Brain microvascular endothelial cell (primary cell): ENCODE results near the gene ZNF722.
"Not testable (repeated sequence)": the region's sequence is repeated elsewhere in the genome, so short reads cannot be mapped to it uniquely, and the experiment has no call there.

ENCODE experiments used
- DNase-seq: peaks from one replicate; pipeline ENCODE4 v3.0.0-alpha.2; 2020
- H3K27ac ChIP-seq: fragments of 250-450 bp; sonication (Bioruptor Pico); 2 replicates; pipeline ENCODE4 v1.5.1; 2020; ENCODE audit warnings: mild to moderate bottlenecking, moderate library complexity
- H3K27me3 ChIP-seq: fragments of 250-450 bp; sonication (Bioruptor Pico); replicated peaks from 2 replicates; pipeline ENCODE4 v1.5.1; 2020; ENCODE audit warnings: mild to moderate bottlenecking
- H3K36me3 ChIP-seq: fragments of 250-450 bp; sonication (Bioruptor Pico); replicated peaks from 2 replicates; pipeline ENCODE4 v1.5.1; 2020; ENCODE audit warnings: mild to moderate bottlenecking
- H3K4me3 ChIP-seq: 2 replicates; pipeline ENCODE4 v1.5.1; 2011; ENCODE audit warnings: low read depth, mild to moderate bottlenecking, control low read depth, low read length, moderate library complexity
- in situ Hi-C: cut with HindIII; loops from 2 replicates; pipeline ENCODE4 v1.10.0; 2017; ENCODE audit warnings: low sequenced_read_pairs, low pct_ligation_motif_present
- TF ChIP-seq, protein P1 (sequence below): IDR thresholded peaks from 2 replicates; pipeline ENCODE4 v1.5.1; 2011; ENCODE audit warnings: low read depth, mild to moderate bottlenecking, moderate library complexity, low read length, control low read depth, inconsistent platforms; ENCODE audit errors: missing control alignments

ZNF722 gene

DNA sequence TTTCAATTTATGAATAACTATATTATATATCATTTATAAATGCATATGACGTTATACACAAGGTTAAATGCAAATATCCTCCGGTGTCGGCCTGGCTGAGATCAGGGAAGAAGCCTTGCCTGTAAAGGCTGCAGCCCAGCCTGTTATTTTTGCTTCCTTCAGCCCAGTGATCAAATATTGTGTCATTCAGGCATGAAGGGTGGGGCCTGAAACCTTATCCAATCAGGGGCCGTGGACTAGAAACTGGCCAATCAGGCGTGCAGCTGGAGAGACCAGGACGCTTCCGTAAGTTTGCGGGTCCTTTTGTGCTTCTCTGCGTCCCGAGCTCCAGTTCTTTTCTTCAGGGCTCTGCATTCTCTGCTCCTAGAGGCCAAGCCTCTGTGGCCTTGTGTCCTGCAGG lies at the start of gene ZNF722:
Gene ZNF722, plus strand, starts transcription at position 301 of the 400 bp plus-strand sequence. CDS start 113 bp downstream, outside the sequence.
- in situ Hi-C loops = no loop called here

DNA sequence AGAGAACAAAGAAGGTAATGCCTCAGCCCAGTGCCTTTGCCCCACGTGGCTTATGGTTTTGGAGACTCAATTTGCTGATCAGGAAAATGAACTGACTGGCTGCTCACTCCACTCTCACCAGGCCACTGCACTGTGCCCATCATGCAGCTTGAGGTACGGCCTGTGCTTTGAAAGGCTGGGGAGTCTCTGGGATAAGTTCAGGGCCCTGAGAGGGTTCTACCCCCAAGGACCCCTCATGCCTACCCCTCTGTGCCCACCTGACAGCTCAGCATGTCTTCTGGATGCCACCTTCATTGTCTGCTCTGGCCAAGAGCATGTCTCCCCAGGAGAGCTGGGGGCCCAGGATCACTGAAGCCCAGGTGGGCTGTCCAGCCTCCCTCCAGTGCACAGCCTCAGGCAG lies 45.5 kb upstream of the ZNF722 start:
- Histone ChIP-seq H3K27ac (no peak overlapping the region), H3K4me3 (no peak overlapping the region), H3K27me3 (no peaks in the 10 kb centered on the region), H3K36me3 (no peaks in the 10 kb centered on the region)
- in situ Hi-C loops = no loop called here
- TF ChIP-seq, protein P1, sequence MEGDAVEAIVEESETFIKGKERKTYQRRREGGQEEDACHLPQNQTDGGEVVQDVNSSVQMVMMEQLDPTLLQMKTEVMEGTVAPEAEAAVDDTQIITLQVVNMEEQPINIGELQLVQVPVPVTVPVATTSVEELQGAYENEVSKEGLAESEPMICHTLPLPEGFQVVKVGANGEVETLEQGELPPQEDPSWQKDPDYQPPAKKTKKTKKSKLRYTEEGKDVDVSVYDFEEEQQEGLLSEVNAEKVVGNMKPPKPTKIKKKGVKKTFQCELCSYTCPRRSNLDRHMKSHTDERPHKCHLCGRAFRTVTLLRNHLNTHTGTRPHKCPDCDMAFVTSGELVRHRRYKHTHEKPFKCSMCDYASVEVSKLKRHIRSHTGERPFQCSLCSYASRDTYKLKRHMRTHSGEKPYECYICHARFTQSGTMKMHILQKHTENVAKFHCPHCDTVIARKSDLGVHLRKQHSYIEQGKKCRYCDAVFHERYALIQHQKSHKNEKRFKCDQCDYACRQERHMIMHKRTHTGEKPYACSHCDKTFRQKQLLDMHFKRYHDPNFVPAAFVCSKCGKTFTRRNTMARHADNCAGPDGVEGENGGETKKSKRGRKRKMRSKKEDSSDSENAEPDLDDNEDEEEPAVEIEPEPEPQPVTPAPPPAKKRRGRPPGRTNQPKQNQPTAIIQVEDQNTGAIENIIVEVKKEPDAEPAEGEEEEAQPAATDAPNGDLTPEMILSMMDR = no peak
- no peak for DNase-seq

More for the DNA sequence above, at the start of gene ZNF722:
- H3K27ac ChIP-seq = no peak within 1 kb of the TSS
- no peaks in the 10 kb centered on the region for H3K36me3 ChIP-seq
- no peak within 1 kb of the TSS for H3K4me3 ChIP-seq
- TF ChIP-seq, protein P1 = no peak
- H3K27me3 ChIP-seq = no peaks in the 10 kb centered on the region
- DNase-seq = no peak

DNA sequence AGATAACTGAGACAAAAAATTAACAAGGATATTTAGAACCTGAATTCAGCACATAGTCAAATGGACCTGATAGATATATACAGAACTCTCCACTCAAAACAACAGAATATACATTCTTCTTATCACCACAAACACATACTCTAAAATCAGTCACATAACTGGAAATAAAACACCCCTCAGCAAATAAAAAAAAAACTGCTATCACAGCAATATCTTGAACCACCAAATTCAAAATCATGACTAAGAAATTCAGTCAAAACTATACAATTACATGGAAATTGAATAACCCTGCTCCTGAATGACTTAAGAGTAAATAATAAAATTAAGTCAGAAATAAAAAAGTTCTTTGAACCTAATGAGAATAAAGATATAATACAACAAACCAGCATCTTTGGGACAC lies 30.0 kb upstream of the ZNF722 start:
- no peak for DNase-seq
- Histone ChIP-seq H3K36me3 (no peaks in the 10 kb centered on the region), H3K27me3 (no peaks in the 10 kb centered on the region), H3K4me3 (no peak overlapping the region), H3K27ac (no peak overlapping the region)
- in situ Hi-C loops = no loop called here
- TF ChIP-seq, protein P1 = no peak

DNA sequence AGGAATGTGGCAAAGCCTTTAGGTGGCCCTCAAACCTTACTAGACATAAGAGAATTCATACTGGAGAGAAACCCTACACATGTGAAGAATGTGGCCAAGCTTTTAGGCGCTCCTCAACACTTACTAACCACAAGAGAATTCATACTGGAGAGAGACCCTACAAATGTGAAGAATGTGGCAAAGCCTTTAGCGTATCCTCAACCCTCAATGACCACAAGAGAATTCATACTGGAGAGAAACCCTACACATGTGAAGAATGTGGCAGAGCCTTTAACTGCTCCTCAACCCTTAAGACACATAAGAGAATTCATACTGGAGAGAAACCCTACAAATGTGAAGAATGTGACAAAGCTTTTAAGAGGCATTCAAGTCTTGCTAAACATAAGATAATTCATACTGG lies 16.8 kb downstream of the ZNF722 start:
- H3K27me3 ChIP-seq, DNase-seq, H3K4me3 ChIP-seq, in situ Hi-C loops, H3K36me3 ChIP-seq, H3K27ac ChIP-seq: not testable (repeated sequence)

DNA sequence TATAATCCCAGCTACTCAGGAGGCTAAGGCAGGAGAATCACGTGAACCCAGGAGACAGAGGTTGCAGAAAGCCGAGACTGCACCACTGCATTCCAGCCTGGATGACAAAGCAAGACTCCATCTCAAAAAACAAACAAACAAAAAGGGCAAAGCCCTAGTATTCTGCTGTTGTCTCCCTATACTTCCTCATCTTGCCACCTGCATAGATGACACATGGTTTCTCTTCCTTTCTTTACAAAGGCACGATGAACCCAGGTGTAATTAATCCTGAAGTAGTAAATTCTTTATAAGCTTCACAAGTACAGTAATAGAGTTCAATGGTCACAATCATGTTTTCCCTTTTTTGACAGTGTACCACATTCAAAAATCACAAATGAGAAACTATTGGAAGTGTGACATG lies 36.7 kb downstream of the ZNF722 start:
- in situ Hi-C loops = no loop called here
- H3K36me3 ChIP-seq = no peaks in the 10 kb centered on the region
- H3K27me3 ChIP-seq = no peaks in the 10 kb centered on the region
- TF ChIP-seq, protein P1 = no peak
- H3K4me3 ChIP-seq = no peak overlapping the region
- H3K27ac ChIP-seq = no peak overlapping the region
- DNase-seq = no peak

DNA sequence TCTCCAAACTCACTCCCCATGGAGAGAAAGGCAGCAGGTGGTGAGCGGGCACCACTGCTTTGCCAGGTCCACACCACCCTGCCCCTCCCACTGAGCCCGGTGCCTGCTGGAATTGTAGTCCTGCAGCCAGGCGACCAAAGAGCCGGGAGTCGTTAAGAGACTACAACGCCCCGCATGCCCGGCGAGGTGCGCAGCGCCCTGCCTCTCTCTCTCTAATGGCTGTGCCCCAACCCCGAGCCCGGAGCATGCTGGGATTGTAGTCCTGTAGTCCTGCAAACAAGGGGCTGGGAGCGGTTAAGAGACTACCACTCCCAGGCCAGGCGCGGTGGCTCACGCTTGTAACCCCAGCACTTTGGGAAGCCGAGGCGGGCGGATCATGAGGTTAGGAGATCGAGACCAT lies 38.4 kb downstream of the ZNF722 start:
- Histone ChIP-seq H3K27ac (no peak overlapping the region), H3K4me3 (no peak overlapping the region), H3K27me3 (no peaks in the 10 kb centered on the region), H3K36me3 (no peaks in the 10 kb centered on the region)
- TF ChIP-seq, protein P1 = no peak
- no peak for DNase-seq
- in situ Hi-C loops = no loop called here
